Thyroid gland (tissue), 4 donors: ENCODE measurements around the gene ARHGAP22. TPM values are rescaled to one million over a fixed set of nuclear protein-coding genes. Genes with fewer than 3 reads are reported as not detected.

ENCODE experiments used
- DNase-seq, 2 donors: peaks; one replicate each; pipeline ENCODE4 v3.0.0-alpha.2; 2019
- H3K27ac ChIP-seq, 3 donors: fragments of 200-600 bp; sonication (generic); 1 replicate in 2 of 3; 2 replicates in 1 of 3; pipeline ENCODE4 v1.5.1; 2016 to 2019; ENCODE audit warnings: mild to moderate bottlenecking in 1 of 3, moderate library complexity in 1 of 3
- H3K27me3 ChIP-seq: fragments of 200-600 bp; sonication (generic); one replicate; pipeline ENCODE4 v1.5.1; 2019
- H3K36me3 ChIP-seq, 2 donors: fragments of 200-600 bp; sonication (generic); one replicate each; pipeline ENCODE4 v1.5.1; 2016 to 2019
- H3K4me1 ChIP-seq, 2 donors: fragments of 200-600 bp; sonication (generic); one replicate each; pipeline ENCODE4 v1.5.1; 2017 to 2019
- H3K4me3 ChIP-seq, 3 donors: fragments of 200-600 bp; sonication (generic); replicated peaks in 1 of 3; 1 replicate in 2 of 3; 2 replicates in 1 of 3; pipeline ENCODE4 v1.5.1; 2016; ENCODE audit warnings: mild to moderate bottlenecking in 1 of 3
- H3K9me3 ChIP-seq: fragments of 200-600 bp; sonication (generic); one replicate; pipeline ENCODE4 v1.5.1; 2017
- POLR2A ChIP-seq, 2 donors: fragments of 450-650 bp; IDR thresholded peaks; one replicate each; pipeline ENCODE4 v1.6.1; 2017; ENCODE audit warnings: antibody characterized with exemption in 2 of 2, mild to moderate bottlenecking in 2 of 2, moderate library complexity in 1 of 2
- WGBS, 2 donors: methylation state at CpG; one replicate each; pipeline ENCODE4 v1.1.5; 2017; 5-methylcytosine and 5-hydroxymethylcytosine counted together
- intact Hi-C: fragments of 100-400 bp; cut with DNase I; formaldehyde crosslinking; loops from one replicate; pipeline ENCODE4 v1.15.1; 2023
- total RNA-seq, 4 donors: library from RNA; depleted of rRNA; stranded (reverse); fragments of >200 nt; gene quantifications; one replicate each; pipeline ENCODE4 v1.2.3, GENCODE V29; 2016
- TF ChIP-seq, protein P1 (sequence below), 6 experiments: fragments of 200-600 bp in 3 of 6; fragments of 450-650 bp in 3 of 6; sonication (generic) in 3 of 6; IDR thresholded peaks; one replicate each; pipeline ENCODE4 v1.5.1; 2016 to 2019; ENCODE audit warnings: antibody characterized with exemption in 6 of 6, mild to moderate bottlenecking in 2 of 6, inconsistent platforms in 1 of 6, moderate library complexity in 1 of 6

The ARHGAP22 gene
- total RNA-seq, 4 donors from 2014 or later = 3.4 to 29.5 (median 19.1) TPM

DNA sequence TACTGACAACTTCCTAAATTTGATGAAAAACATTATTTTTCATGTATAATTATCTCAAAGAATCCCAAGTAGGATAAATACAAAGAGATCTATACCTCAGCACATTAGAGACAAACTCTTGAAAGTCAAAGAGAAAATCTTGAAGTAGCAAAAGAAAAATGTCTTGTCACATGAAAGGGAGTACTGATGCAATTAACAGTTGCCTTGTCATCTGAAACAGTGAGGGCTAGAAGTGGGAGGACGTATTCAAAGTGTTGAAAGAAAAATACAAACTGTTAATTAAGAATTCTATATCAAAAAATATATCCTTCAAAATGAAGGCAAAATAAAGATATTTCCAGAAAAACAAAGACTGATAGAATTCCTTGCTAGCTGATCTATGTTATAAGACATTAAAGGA, 35.5 kb upstream of the ARHGAP22 start:
- no peak for DNase-seq
- Histone ChIP-seq H3K27ac (no peak overlapping the region), H3K4me1 (no peaks in the 10 kb centered on the region), H3K27me3 (no peaks in the 10 kb centered on the region), H3K36me3 (no peaks in the 10 kb centered on the region), H3K9me3 (no peaks in the 10 kb centered on the region), H3K4me3 (no peak overlapping the region)
- 71 to 72% methylated on average over 1 of the region's 1 CpG for WGBS, 2 donors
- intact Hi-C loops = no loop called here
- TF ChIP-seq POLR2A (IDR thresholded peaks at IDR 0.05) = no peak
- TF ChIP-seq, protein P1, sequence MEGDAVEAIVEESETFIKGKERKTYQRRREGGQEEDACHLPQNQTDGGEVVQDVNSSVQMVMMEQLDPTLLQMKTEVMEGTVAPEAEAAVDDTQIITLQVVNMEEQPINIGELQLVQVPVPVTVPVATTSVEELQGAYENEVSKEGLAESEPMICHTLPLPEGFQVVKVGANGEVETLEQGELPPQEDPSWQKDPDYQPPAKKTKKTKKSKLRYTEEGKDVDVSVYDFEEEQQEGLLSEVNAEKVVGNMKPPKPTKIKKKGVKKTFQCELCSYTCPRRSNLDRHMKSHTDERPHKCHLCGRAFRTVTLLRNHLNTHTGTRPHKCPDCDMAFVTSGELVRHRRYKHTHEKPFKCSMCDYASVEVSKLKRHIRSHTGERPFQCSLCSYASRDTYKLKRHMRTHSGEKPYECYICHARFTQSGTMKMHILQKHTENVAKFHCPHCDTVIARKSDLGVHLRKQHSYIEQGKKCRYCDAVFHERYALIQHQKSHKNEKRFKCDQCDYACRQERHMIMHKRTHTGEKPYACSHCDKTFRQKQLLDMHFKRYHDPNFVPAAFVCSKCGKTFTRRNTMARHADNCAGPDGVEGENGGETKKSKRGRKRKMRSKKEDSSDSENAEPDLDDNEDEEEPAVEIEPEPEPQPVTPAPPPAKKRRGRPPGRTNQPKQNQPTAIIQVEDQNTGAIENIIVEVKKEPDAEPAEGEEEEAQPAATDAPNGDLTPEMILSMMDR (IDR thresholded peaks at IDR 0.05) = no peak

DNA sequence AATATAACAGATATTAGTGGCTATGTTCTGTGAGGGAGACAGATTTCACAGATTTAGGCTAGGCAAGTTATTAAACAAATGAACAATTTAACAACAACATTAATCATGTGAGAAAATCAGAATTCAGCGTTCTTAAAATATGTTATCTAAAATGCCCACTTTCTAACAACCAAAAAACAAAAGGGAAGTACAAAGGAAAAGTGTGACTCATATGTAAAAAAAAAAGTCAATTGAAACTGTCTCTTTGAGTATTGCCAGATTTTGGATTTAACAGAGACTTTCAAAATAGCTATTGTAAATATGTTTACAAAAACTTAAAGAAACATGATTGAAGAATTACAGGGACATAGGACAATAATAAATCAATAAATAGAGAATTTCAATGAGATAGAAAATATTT, 34.8 kb upstream of the ARHGAP22 start:
- TF ChIP-seq POLR2A (IDR thresholded peaks at IDR 0.05) = no peak
- Histone ChIP-seq H3K4me1 (no peaks in the 10 kb centered on the region), H3K27me3 (no peaks in the 10 kb centered on the region), H3K9me3 (no peaks in the 10 kb centered on the region), H3K4me3 (no peak overlapping the region), H3K36me3 (no peaks in the 10 kb centered on the region), H3K27ac (no peak overlapping the region)
- no peak for DNase-seq
- intact Hi-C loops = no loop called here
- 69 to 81% methylated on average over 1 of the region's 1 CpG for WGBS, 2 donors

DNA sequence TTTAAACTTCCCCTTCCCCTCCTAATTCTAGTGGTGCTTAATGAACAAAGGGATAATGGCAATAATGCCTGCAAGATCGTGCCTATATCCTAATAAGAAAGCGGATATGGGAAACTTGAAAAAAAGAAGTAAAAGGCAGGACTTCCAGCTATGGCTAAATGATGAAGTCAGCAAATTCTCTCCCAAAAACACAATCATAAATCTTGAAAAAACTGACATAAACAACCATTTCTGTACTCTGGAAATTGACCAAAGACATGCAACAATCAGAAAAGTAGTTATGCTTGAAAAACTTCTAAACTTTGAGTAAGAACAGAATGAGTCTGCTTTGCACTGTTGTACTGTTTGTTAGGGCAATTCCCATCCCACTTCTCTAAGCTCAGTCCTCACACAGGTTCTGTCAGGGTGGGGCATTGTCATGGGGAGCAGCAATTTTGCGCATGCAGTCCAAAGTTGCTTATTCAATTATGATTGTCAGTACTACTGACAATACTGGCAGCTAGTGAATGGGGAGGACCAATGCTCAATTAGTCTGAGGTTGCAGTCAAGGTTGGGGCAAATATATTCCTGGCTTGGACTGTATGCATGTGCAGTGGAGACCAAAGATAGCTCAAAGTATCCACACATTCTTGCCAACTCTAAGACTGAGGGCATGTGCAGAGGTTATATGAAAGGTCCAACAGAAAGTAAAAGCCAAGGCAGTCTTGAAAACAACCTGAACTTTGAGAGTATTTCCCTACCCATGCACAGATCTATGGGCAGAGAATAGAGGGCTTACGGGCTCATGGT, 34.1 kb upstream of the ARHGAP22 start:
- Histone ChIP-seq H3K4me1 (no peaks in the 10 kb centered on the region), H3K36me3 (no peaks in the 10 kb centered on the region), H3K27me3 (no peaks in the 10 kb centered on the region), H3K9me3 (no peaks in the 10 kb centered on the region), H3K4me3 (no peak overlapping the region), H3K27ac (no peak overlapping the region)
- WGBS, 2 donors = 87 to 91% methylated on average over 4 of the region's 4 CpGs
- no peak for DNase-seq
- TF ChIP-seq, protein P1 (IDR thresholded peaks at IDR 0.05) = no peak
- TF ChIP-seq POLR2A (IDR thresholded peaks at IDR 0.05) = no peak
- intact Hi-C loops = no loop called here

DNA sequence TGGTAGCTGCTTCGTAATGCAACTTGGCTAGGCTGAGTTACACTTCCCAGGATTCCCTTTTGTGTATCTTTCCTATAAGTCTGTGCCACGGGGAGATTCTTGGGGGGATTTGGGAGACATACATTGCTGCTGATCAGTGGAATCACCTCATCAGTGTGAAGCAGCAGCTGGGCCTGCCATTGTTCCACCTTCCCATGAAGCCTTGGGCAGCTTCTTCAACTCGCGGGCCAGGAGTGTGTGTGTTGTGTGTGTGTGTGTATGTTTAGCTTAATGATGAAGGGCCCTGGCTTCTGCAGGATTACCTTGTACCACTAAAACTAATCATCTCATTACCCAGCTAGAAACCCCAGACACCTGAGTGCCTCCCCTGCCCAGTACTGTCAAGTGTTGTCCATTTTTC, 33.3 kb upstream of the ARHGAP22 start:
- Histone ChIP-seq H3K36me3 (no peaks in the 10 kb centered on the region), H3K9me3 (no peaks in the 10 kb centered on the region), H3K4me1 (no peaks in the 10 kb centered on the region), H3K4me3 (no peak overlapping the region), H3K27me3 (no peaks in the 10 kb centered on the region), H3K27ac (no peak overlapping the region)
- WGBS, 2 donors = 94 to 95% methylated on average over 4 of the region's 4 CpGs
- no peak for TF ChIP-seq POLR2A (IDR thresholded peaks at IDR 0.05)
- TF ChIP-seq, protein P1 (IDR thresholded peaks at IDR 0.05) = no peak
- no peak for DNase-seq
- intact Hi-C loops = no loop called here

DNA sequence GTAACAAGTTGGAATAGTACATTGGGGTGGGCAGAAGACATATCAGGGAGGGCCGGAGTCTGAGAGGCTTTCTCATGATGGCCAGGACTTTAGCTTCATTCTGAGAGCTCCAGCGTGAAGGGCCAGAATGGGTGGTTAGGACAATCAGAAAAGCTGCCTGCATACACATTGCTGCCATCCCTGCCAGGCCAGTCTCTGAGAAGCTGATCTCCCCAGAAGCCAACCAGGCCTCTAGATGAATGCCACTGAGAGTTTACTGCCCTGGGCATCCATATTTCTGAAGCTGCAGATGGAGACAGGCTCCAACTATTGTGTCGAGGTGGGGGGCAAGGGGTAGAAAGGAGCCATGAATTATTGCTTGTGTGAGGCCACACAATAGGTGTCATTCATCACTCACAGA, 32.0 kb upstream of the ARHGAP22 start:
- 89 to 93% methylated on average over 3 of the region's 3 CpGs for WGBS, 2 donors
- TF ChIP-seq POLR2A (IDR thresholded peaks at IDR 0.05) = no peak
- TF ChIP-seq, protein P1 (IDR thresholded peaks at IDR 0.05) = no peak
- no peak for DNase-seq
- no peaks in the 10 kb centered on the region for H3K9me3 ChIP-seq
- intact Hi-C loops = no loop called here
- H3K27me3 ChIP-seq = no peaks in the 10 kb centered on the region
- H3K4me1 ChIP-seq = no peaks in the 10 kb centered on the region
- no peak overlapping the region for H3K27ac ChIP-seq
- no peak overlapping the region for H3K4me3 ChIP-seq
- no peaks in the 10 kb centered on the region for H3K36me3 ChIP-seq
